Brain microvascular endothelial cell (primary cell): ENCODE results near the gene ELL2.
"Not testable (repeated sequence)": the region's sequence is repeated elsewhere in the genome, so short reads cannot be mapped to it uniquely, and the experiment has no call there.

ENCODE experiments used
- DNase-seq: peaks from one replicate; pipeline ENCODE4 v3.0.0-alpha.2; 2020
- H3K27ac ChIP-seq: fragments of 250-450 bp; sonication (Bioruptor Pico); 2 replicates; pipeline ENCODE4 v1.5.1; 2020; ENCODE audit warnings: mild to moderate bottlenecking, moderate library complexity
- H3K27me3 ChIP-seq: fragments of 250-450 bp; sonication (Bioruptor Pico); replicated peaks from 2 replicates; pipeline ENCODE4 v1.5.1; 2020; ENCODE audit warnings: mild to moderate bottlenecking
- H3K36me3 ChIP-seq: fragments of 250-450 bp; sonication (Bioruptor Pico); replicated peaks from 2 replicates; pipeline ENCODE4 v1.5.1; 2020; ENCODE audit warnings: mild to moderate bottlenecking
- H3K4me3 ChIP-seq: 2 replicates; pipeline ENCODE4 v1.5.1; 2011; ENCODE audit warnings: low read depth, mild to moderate bottlenecking, control low read depth, low read length, moderate library complexity
- CTCF ChIP-seq: IDR thresholded peaks from 2 replicates; pipeline ENCODE4 v1.5.1; 2011; ENCODE audit warnings: low read depth, mild to moderate bottlenecking, moderate library complexity, low read length, control low read depth, inconsistent platforms; ENCODE audit errors: missing control alignments
- in situ Hi-C: cut with HindIII; loops from 2 replicates; pipeline ENCODE4 v1.10.0; 2017; ENCODE audit warnings: low sequenced_read_pairs, low pct_ligation_motif_present

Gene ELL2

GRCh38 chr5:95858023-95858461, 103.6 kb downstream of the ELL2 start:
- Histone ChIP-seq H3K36me3 (no peaks in the 10 kb centered on the region), H3K27me3 (no peaks in the 10 kb centered on the region), H3K27ac (peak overlapping the region; percentile 99), H3K4me3 (no peak overlapping the region)
- TF ChIP-seq CTCF, result no peak
- peak; percentile 66 for DNase-seq
- in situ Hi-C loops, result no loop called here

DNA sequence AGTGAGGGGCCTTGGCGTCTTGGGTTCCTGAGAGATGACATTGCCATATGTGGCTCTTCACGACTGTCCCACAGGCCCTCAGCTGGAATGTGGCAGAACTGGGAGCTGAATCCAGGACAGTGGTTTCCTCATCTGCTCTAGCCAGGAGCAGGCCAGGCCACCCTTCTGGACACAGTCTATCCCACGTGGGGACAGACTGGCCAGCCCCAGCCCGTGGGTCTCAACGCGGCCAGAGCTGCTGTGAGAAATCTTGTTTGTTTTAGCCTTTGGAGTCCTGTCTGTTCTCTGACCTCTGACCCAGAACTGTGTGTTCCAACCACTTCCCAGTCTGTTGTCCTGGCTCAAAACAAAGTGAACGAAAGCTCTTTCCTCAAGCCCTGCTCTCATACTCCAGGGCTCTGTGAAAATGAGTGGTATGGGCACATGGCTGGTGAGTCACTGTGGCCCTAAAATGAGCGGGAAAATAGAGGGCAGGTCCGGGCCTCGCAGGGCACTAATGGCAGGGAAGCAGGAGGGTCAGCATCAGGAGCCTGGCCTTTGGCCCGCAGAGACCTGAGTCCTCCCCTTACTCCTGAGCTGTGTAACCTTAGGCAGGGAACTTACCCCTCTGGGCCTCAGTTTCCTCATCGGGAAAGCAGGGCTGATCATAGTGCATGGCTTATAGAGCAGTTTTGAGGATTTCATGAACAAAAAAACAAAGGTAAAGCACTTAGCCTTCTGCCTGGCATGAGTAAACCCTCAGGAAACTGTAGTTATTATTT, 104.3 kb downstream of the ELL2 start:
- H3K27ac ChIP-seq, result peak overlapping the region; percentile 99
- no peaks in the 10 kb centered on the region for H3K36me3 ChIP-seq
- peak; percentile 83 for DNase-seq
- in situ Hi-C loops, result no loop called here
- no peak for TF ChIP-seq CTCF
- H3K27me3 ChIP-seq, result no peaks in the 10 kb centered on the region
- no peak overlapping the region for H3K4me3 ChIP-seq

DNA sequence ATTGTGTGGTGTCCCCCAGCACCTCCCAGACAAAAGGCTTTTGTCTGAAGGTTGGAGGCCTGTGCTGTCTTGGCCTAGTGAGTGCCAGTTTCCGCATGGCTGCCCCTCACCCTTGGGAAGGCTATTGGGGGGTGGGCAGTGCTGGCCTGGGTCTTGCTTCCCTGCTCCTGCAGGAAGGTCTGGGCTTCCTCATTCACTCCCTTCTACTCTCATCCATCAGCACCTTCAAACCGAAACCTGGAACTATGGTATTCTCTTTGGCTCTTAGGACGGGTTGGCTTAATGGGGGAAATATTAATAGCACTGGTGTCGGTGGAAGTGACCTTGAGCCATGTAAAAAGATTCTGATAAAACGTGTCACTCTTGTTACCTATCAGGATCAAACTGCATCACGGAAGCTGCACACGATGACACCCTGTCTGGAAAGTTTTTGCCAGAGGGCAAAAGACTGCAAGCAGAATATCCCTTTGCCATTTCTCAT, 105.1 kb downstream of the ELL2 start:
- no peak overlapping the region for H3K4me3 ChIP-seq
- H3K36me3 ChIP-seq, result no peaks in the 10 kb centered on the region
- in situ Hi-C loops, result no loop called here
- no peak for DNase-seq
- TF ChIP-seq CTCF, result no peak
- no peaks in the 10 kb centered on the region for H3K27me3 ChIP-seq
- H3K27ac ChIP-seq, result no peak overlapping the region

DNA sequence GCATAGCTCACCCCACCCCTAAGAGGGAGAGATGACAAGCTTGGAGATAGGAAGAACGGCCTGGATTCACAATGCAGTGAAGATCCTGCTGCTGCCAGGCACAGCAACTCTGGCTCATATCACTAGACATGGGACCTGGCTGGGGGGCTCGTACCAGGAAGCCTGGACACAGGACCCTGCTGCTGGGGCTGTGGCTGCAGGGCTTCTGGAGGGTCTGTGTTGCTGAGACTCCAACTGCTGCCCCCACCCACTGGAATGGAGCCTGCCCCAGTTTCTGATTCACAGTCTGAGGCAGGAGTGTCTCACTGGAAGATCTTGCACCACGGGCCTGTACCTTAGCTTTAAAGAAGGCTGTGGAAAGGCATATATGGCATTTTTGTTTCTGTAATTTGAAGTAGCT, 108.2 kb downstream of the ELL2 start:
- Histone ChIP-seq H3K36me3 (no peaks in the 10 kb centered on the region), H3K4me3 (no peak overlapping the region), H3K27me3 (no peaks in the 10 kb centered on the region), H3K27ac (no peak overlapping the region)
- in situ Hi-C loops, result no loop called here
- DNase-seq, result no peak
- TF ChIP-seq CTCF, result no peak

DNA sequence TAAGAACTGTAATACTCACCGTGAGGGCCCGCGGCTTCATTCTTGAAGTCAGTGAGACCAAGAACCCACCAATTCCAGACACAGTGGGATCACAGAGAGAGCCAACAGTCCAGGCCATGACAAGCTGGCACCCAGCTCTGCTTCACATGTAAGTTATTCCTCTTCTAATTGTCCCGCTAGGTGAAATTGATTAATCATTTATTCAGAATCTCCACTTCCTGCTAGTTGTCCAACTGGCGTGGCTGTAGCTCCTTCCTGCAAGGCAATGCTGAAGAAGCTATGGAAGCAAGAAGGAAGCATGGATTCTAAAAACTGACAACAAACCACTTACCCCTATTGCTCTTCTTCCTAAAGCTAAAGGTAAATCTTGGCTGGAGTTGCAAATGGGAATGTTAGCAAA, 109.1 kb downstream of the ELL2 start:
- H3K27ac ChIP-seq, result no peak overlapping the region
- no peak for TF ChIP-seq CTCF
- no peaks in the 10 kb centered on the region for H3K36me3 ChIP-seq
- H3K27me3 ChIP-seq, result no peaks in the 10 kb centered on the region
- no peak for DNase-seq
- in situ Hi-C loops, result no loop called here
- no peak overlapping the region for H3K4me3 ChIP-seq

DNA sequence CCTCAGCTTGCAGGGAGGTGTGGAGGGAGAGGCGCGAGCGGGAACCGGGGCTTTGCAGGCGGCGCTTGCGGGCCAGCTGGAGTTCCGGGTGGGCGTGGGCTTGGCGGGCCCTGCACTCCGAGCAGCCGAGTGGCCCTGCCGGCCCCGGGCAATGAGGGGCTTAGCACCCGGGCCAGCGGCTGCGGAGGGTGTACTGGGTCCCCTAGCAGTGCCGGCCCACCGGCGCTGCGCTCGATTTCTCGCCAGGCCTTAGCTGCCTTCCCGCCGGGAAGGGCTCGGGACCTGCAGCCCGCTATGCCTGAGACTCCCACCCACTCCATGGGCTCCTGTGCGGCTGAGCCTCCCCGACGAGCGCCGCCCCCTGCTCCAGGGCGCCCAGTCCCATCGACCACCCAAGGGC, 110.5 kb downstream of the ELL2 start:
- H3K27me3 ChIP-seq, DNase-seq, H3K27ac ChIP-seq, H3K36me3 ChIP-seq, in situ Hi-C loops, H3K4me3 ChIP-seq: not testable (repeated sequence)
